Activated CD4-positive, alpha-beta memory T cell treated with anti-CD3 and anti-CD28 coated beads, Interleukin-2, amount 10 ng/mL, durations not matched to agents 7 days and 5 days (primary cell): ENCODE data around the gene NHS. TPM values are rescaled to one million over a fixed set of nuclear protein-coding genes. Genes with fewer than 3 reads are reported as not detected.

Experiments used
- CTCF ChIA-PET: fragments of 350-600 bp; sonication (Branson Sonifier 250); formaldehyde crosslinking; loops from one replicate; lab custom pipeline; 2021; ENCODE audit warnings: antibody characterized with exemption, inconsistent platforms; lab: Charles Lee
- POLR2A ChIA-PET: fragments of 350-600 bp; sonication (Branson Sonifier 250); formaldehyde crosslinking; loops from one replicate; lab custom pipeline; 2021; ENCODE audit warnings: antibody characterized with exemption; lab: Charles Lee
- DNase-seq: peaks from one replicate; pipeline ENCODE4 v3.0.0-alpha.2; 2020
- H3K27ac Mint-ChIP-seq: one replicate; pipeline ENCODE4 v1.8.0; 2021; ENCODE audit warnings: mild to moderate bottlenecking, mixed read lengths
- H3K27me3 Mint-ChIP-seq: one replicate; pipeline ENCODE4 v1.8.0; 2021; ENCODE audit warnings: mixed read lengths
- H3K36me3 Mint-ChIP-seq: one replicate; pipeline ENCODE4 v1.8.0; 2021; ENCODE audit warnings: low read depth, mixed read lengths
- H3K4me1 Mint-ChIP-seq: one replicate; pipeline ENCODE4 v1.8.0; 2021; ENCODE audit warnings: mixed read lengths
- H3K4me3 Mint-ChIP-seq: one replicate; pipeline ENCODE4 v1.8.0; 2021; ENCODE audit warnings: mild to moderate bottlenecking, mixed read lengths
- H3K9me3 Mint-ChIP-seq: one replicate; pipeline ENCODE4 v1.8.0; 2021; ENCODE audit warnings: mixed read lengths
- total RNA-seq, 2 experiments: library from RNA; stranded (reverse); gene quantifications; one replicate each; pipeline ENCODE4 v1.2.3, GENCODE V29; 2021

The NHS gene
- total RNA-seq: under 1 TPM; 0.43 to 0.71 TPM

- CTCF ChIA-PET: no interaction called here
- H3K36me3 Mint-ChIP-seq: no peaks in the 10 kb centered on the region
- POLR2A ChIA-PET: no interaction called here
- peaks cover 2% of the 10 kb centered on the region for H3K4me1 Mint-ChIP-seq
- no peak for DNase-seq
- H3K27me3 Mint-ChIP-seq: peaks cover 26% of the 10 kb centered on the region
- H3K4me3 Mint-ChIP-seq: no peak within 1 kb of the TSS
- H3K27ac Mint-ChIP-seq: no peak within 1 kb of the TSS
- H3K9me3 Mint-ChIP-seq: no peaks in the 10 kb centered on the region
These were observed at the start of gene NHS for GRCh38 chrX:17374619-17375366. Gene NHS (plus strand): TSS chrX:17375200. CDS start chrX:17375758, 558 bp downstream.

DNA sequence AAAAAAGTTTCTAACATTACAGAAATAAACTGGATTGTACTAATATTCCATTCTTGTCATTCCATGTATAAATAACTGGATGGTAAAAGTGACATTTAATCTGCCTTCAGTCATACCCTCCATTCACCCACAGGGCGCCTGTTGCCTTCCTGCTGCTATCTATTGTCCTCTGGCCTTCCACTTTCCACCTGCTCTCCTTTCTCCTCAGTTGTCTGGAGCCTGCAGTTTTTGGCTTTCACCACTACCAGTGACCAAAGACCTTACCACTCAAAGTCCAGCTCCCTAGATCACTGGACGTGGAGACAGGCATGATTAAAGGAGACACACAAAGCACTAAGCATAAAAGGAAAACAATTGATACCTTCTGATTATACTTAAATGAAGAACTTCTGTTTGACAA is 46.2 kb upstream of the NHS start:
- Mint-ChIP-seq H3K36me3 (no peaks in the 10 kb centered on the region), H3K27ac (no peak overlapping the region), H3K9me3 (no peaks in the 10 kb centered on the region), H3K27me3 (no peaks in the 10 kb centered on the region), H3K4me1 (no peaks in the 10 kb centered on the region), H3K4me3 (no peak overlapping the region)
- POLR2A ChIA-PET: no interaction called here
- CTCF ChIA-PET: no interaction called here
- no peak for DNase-seq

- Mint-ChIP-seq H3K27me3 (no peaks in the 10 kb centered on the region), H3K4me1 (no peaks in the 10 kb centered on the region), H3K9me3 (no peaks in the 10 kb centered on the region), H3K27ac (no peak overlapping the region), H3K36me3 (no peaks in the 10 kb centered on the region), H3K4me3 (no peak overlapping the region)
- POLR2A ChIA-PET: no interaction called here
- CTCF ChIA-PET: no interaction called here
- DNase-seq: no peak
These were observed 38.6 kb upstream of the NHS start for GRCh38 chrX:17336377-17336776.

DNA sequence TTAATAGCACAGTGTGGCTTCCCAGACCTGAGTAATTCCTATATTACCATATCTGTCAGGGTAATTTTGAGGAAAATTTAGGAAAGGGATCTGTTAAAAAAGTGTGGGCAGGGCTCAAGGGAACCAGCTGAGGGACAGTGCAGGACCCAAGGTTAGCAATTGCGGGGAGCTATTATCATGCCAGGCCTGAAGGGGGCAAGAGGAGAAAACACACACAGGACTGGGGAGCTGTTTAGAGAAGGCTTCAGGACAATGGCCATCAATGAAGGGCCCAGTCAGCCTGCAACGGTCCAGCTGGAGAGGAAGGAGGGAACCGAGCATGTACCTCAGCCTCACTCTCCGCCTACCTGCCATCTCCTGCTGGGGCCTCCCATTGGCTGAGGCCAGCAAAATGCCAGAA is 19.0 kb upstream of the NHS start:
- Mint-ChIP-seq H3K4me1 (no peaks in the 10 kb centered on the region), H3K36me3 (no peaks in the 10 kb centered on the region), H3K4me3 (no peak overlapping the region), H3K27ac (no peak overlapping the region), H3K9me3 (no peaks in the 10 kb centered on the region), H3K27me3 (peaks cover 2% of the 10 kb centered on the region)
- ChIA-PET CTCF (no interaction called here), POLR2A (no interaction called here)
- DNase-seq: no peak

GRCh38 chrX:17359500-17359899 is 15.5 kb upstream of the NHS start:
- Mint-ChIP-seq H3K4me3 (no peak overlapping the region), H3K9me3 (no peaks in the 10 kb centered on the region), H3K36me3 (no peaks in the 10 kb centered on the region), H3K27me3 (no peaks in the 10 kb centered on the region), H3K4me1 (no peaks in the 10 kb centered on the region), H3K27ac (no peak overlapping the region)
- ChIA-PET CTCF (no interaction called here), POLR2A (no interaction called here)
- DNase-seq: no peak

- DNase-seq: no peak
- CTCF ChIA-PET: no interaction called here
- Mint-ChIP-seq H3K9me3 (no peaks in the 10 kb centered on the region), H3K4me3 (no peak overlapping the region), H3K36me3 (no peaks in the 10 kb centered on the region), H3K27ac (no peak overlapping the region), H3K4me1 (no peaks in the 10 kb centered on the region), H3K27me3 (peaks cover 4% of the 10 kb centered on the region)
- POLR2A ChIA-PET: no interaction called here
These were observed 13.4 kb upstream of the NHS start for GRCh38 chrX:17361620-17362019.

DNA sequence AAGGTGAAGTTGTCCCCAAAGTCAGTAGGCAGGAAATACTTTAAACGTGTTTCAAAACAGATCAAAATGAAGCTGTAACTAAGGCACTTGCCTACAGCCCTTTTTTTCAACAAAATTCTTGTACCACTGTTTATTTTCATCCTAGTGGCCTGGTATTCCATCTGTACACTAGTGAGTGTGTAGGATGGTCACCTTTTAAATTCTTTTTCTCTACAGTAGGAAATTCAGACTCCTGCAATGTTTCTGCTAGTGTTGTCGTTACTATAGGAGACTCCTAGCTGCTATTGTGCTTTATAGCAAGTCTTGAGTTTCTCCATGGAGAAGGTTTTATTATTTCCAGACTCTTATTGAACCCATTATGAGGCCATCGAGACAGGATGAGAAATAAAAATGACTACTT is 7.0 kb upstream of the NHS start:
- Mint-ChIP-seq H3K27ac (no peak overlapping the region), H3K27me3 (peaks cover 7% of the 10 kb centered on the region), H3K4me1 (no peaks in the 10 kb centered on the region), H3K4me3 (no peak overlapping the region), H3K9me3 (no peaks in the 10 kb centered on the region), H3K36me3 (no peaks in the 10 kb centered on the region)
- DNase-seq: no peak
- ChIA-PET CTCF (no interaction called here), POLR2A (no interaction called here)

GRCh38 chrX:17369309-17369708 is 5.7 kb upstream of the NHS start:
- POLR2A ChIA-PET: no interaction called here
- CTCF ChIA-PET: no interaction called here
- H3K27me3 Mint-ChIP-seq: peaks cover 12% of the 10 kb centered on the region

DNA sequence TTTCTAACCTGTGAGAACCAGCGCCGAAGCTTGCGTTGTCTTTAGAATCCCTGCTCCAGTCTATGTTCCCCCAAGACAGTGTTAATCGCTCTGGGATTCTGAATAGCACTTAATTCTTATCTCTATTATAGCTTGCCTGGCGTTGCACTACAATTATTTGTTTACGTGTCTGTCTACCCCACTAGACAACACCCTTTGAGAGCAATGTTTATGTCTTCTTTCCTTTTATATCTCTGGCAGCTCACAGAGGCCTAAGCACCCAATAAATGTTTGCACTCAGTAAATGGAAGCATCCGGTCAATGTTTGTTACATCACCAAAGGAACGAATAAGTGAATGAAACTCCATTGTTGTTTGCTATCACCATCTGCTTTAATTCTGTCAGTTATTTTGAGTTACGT is 4.8 kb upstream of the NHS start:
- POLR2A ChIA-PET: no interaction called here

More at GRCh38 chrX:17369309-17369708, 5.7 kb upstream of the NHS start:
- no peak overlapping the region for H3K4me3 Mint-ChIP-seq
- no peak overlapping the region for H3K27ac Mint-ChIP-seq
- H3K36me3 Mint-ChIP-seq: no peaks in the 10 kb centered on the region
- H3K4me1 Mint-ChIP-seq: no peaks in the 10 kb centered on the region
- DNase-seq: no peak
- H3K9me3 Mint-ChIP-seq: no peaks in the 10 kb centered on the region

GRCh38 chrX:17372052-17372451 is 2.9 kb upstream of the NHS start:
- Mint-ChIP-seq H3K27me3 (peaks cover 17% of the 10 kb centered on the region), H3K27ac (no peak overlapping the region), H3K4me3 (no peak overlapping the region), H3K36me3 (no peaks in the 10 kb centered on the region), H3K9me3 (no peaks in the 10 kb centered on the region), H3K4me1 (no peaks in the 10 kb centered on the region)
- DNase-seq: no peak
- CTCF ChIA-PET: no interaction called here
- POLR2A ChIA-PET: no interaction called here

More for the DNA sequence above, 4.8 kb upstream of the NHS start:
- no peaks in the 10 kb centered on the region for H3K9me3 Mint-ChIP-seq
- no peaks in the 10 kb centered on the region for H3K4me1 Mint-ChIP-seq
- CTCF ChIA-PET: no interaction called here
- no peak overlapping the region for H3K4me3 Mint-ChIP-seq
- H3K27ac Mint-ChIP-seq: no peak overlapping the region
- H3K36me3 Mint-ChIP-seq: no peaks in the 10 kb centered on the region
- H3K27me3 Mint-ChIP-seq: peaks cover 15% of the 10 kb centered on the region
- no peak for DNase-seq

GRCh38 chrX:17373337-17373736 is 1.7 kb upstream of the NHS start:
- Mint-ChIP-seq H3K4me1 (peaks cover 2% of the 10 kb centered on the region), H3K27ac (no peak overlapping the region), H3K27me3 (peaks cover 28% of the 10 kb centered on the region), H3K36me3 (no peaks in the 10 kb centered on the region), H3K9me3 (no peaks in the 10 kb centered on the region), H3K4me3 (no peak overlapping the region)
- POLR2A ChIA-PET: no interaction called here
- no peak for DNase-seq
- CTCF ChIA-PET: no interaction called here

GRCh38 chrX:17375367-17375636 is 302 bp downstream of the NHS start:
- no peaks in the 10 kb centered on the region for H3K36me3 Mint-ChIP-seq
- H3K4me1 Mint-ChIP-seq: peaks cover 2% of the 10 kb centered on the region
- no peak overlapping the region for H3K27ac Mint-ChIP-seq
- H3K27me3 Mint-ChIP-seq: peaks cover 26% of the 10 kb centered on the region
- no peaks in the 10 kb centered on the region for H3K9me3 Mint-ChIP-seq
- ChIA-PET POLR2A (no interaction called here), CTCF (no interaction called here)
- H3K4me3 Mint-ChIP-seq: no peak overlapping the region
- DNase-seq: no peak

GRCh38 chrX:17375637-17376430 is 834 bp downstream of the NHS start:
- no peak overlapping the region for H3K4me3 Mint-ChIP-seq
- no peak for DNase-seq
- ChIA-PET CTCF (no interaction called here), POLR2A (no interaction called here)
- H3K9me3 Mint-ChIP-seq: no peaks in the 10 kb centered on the region
- no peak overlapping the region for H3K27ac Mint-ChIP-seq
- peaks cover 26% of the 10 kb centered on the region for H3K27me3 Mint-ChIP-seq
- H3K36me3 Mint-ChIP-seq: no peaks in the 10 kb centered on the region
- H3K4me1 Mint-ChIP-seq: peaks cover 2% of the 10 kb centered on the region
